Loucy (cell line): ENCODE data around the gene RNF40.

Experiments used
- H2AFZ ChIP-seq: fragments of 200-600 bp; sonication (generic); 2 replicates; pipeline ENCODE4 v1.6.0; 2016; ENCODE audit warnings: antibody characterized with exemption, mild to moderate bottlenecking, low read length, moderate library complexity
- H3F3A ChIP-seq: fragments of 200-600 bp; 2 replicates; pipeline ENCODE4 v1.6.0; 2016; ENCODE audit warnings: antibody characterized with exemption, low read depth, mild to moderate bottlenecking
- H3K27me3 ChIP-seq: fragments of 200-600 bp; sonication (generic); 2 replicates; pipeline ENCODE4 v1.6.1; 2014; ENCODE audit warnings: low read length, mild to moderate bottlenecking; ENCODE audit not compliant: insufficient read depth, poor library complexity, severe bottlenecking
- H3K36me3 ChIP-seq: fragments of 200-600 bp; sonication (generic); 2 replicates; pipeline ENCODE4 v1.6.1; 2016; ENCODE audit warnings: low read length; ENCODE audit not compliant: insufficient read depth
- H3K4me1 ChIP-seq: fragments of 200-600 bp; sonication (generic); 2 replicates; pipeline ENCODE4 v1.5.1; 2014; ENCODE audit warnings: low read length, mild to moderate bottlenecking; ENCODE audit not compliant: insufficient read depth, poor library complexity, severe bottlenecking
- H3K4me2 ChIP-seq: fragments of 200-600 bp; sonication (generic); 2 replicates; pipeline ENCODE4 v1.6.0; 2014; ENCODE audit warnings: antibody characterized with exemption, low read length, low read depth, mild to moderate bottlenecking; ENCODE audit not compliant: poor library complexity, severe bottlenecking
- H3K4me3 ChIP-seq: fragments of 200-600 bp; sonication (generic); 2 replicates; pipeline ENCODE4 v1.5.1; 2014; ENCODE audit warnings: low read length, mild to moderate bottlenecking, mixed read lengths; ENCODE audit not compliant: poor library complexity, severe bottlenecking
- H3K79me2 ChIP-seq: fragments of 200-600 bp; sonication (generic); 2 replicates; pipeline ENCODE4 v1.6.1; 2014; ENCODE audit warnings: low read length; ENCODE audit not compliant: insufficient read depth
- H3K9ac ChIP-seq: fragments of 200-600 bp; sonication (generic); 2 replicates; pipeline ENCODE4 v1.6.0; 2014; ENCODE audit warnings: mild to moderate bottlenecking, low read depth, low read length, moderate library complexity; ENCODE audit not compliant: poor library complexity, severe bottlenecking
- H3K9me2 ChIP-seq: fragments of 200-600 bp; sonication (generic); replicated peaks from 2 replicates; pipeline ENCODE4 v1.6.1; 2016; ENCODE audit warnings: low read depth, low read length, mixed read lengths
- H3K9me3 ChIP-seq: fragments of 200-600 bp; sonication (generic); 2 replicates; pipeline ENCODE4 v1.6.1; 2014; ENCODE audit warnings: mild to moderate bottlenecking, antibody characterized with exemption, low read length, low read depth; ENCODE audit not compliant: insufficient read depth
- H4K20me1 ChIP-seq: fragments of 200-600 bp; sonication (generic); 2 replicates; pipeline ENCODE4 v1.6.0; 2014; ENCODE audit warnings: antibody characterized with exemption, low read length, mild to moderate bottlenecking; ENCODE audit not compliant: insufficient read depth, poor library complexity, severe bottlenecking
- EZH2phosphoT487 ChIP-seq: fragments of 200-600 bp; IDR thresholded peaks from 2 replicates; pipeline ENCODE4 v1.6.1; 2018; ENCODE audit warnings: antibody characterized with exemption, mild to moderate bottlenecking, moderate library complexity, borderline replicate concordance
- TF ChIP-seq, protein P1 (sequence below): fragments of 200-600 bp; sonication (generic); conservative IDR thresholded peaks from 2 replicates; pipeline ENCODE4 v1.5.1; 2014; ENCODE audit warnings: mild to moderate bottlenecking, antibody characterized with exemption, low read length

RNF40 gene

DNA sequence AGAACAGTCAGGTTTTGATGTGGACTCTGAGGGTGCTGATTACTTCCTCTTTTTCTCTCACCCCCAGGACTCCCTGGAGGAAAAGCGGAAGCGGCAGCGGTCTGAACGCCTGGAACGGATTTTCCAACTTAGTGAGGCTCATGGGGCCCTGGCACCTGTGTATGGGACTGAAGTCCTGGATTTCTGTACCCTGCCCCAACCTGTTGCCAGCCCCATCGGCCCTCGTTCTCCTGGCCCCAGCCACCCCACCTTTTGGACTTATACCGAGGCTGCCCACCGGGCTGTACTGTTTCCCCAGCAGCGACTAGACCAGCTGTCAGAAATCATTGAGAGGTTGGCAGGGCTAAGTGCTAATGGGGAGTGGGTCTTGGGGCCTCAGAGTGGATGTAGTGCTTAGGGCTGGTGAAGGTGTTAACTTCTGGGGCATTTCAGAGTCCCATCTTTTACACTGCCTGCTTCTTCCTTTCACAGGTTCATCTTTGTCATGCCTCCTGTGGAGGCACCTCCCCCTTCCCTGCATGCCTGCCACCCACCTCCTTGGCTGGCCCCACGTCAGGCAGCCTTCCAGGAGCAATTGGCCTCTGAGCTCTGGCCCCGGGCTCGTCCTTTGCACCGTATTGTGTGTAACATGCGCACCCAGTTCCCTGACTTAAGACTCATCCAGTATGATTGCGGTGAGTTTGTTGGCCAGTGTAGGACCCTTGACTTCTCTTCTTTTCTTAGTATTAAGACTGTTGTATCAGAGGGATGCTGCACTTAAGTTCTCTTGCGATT lies 33.0 kb upstream of the RNF40 start:
- H3K9ac ChIP-seq: no peak overlapping the region
- H3K4me2 ChIP-seq: no peak overlapping the region
- H3K36me3 ChIP-seq: peaks cover 69% of the 10 kb centered on the region; the same call in 1 of the 2 replicates
- H4K20me1 ChIP-seq: no peaks in the 10 kb centered on the region
- H3K9me3 ChIP-seq: no peaks in the 10 kb centered on the region
- H3K4me1 ChIP-seq: no peaks in the 10 kb centered on the region
- no peak overlapping the region for H2AFZ ChIP-seq
- no peaks in the 10 kb centered on the region for H3K79me2 ChIP-seq
- TF ChIP-seq, protein P1, sequence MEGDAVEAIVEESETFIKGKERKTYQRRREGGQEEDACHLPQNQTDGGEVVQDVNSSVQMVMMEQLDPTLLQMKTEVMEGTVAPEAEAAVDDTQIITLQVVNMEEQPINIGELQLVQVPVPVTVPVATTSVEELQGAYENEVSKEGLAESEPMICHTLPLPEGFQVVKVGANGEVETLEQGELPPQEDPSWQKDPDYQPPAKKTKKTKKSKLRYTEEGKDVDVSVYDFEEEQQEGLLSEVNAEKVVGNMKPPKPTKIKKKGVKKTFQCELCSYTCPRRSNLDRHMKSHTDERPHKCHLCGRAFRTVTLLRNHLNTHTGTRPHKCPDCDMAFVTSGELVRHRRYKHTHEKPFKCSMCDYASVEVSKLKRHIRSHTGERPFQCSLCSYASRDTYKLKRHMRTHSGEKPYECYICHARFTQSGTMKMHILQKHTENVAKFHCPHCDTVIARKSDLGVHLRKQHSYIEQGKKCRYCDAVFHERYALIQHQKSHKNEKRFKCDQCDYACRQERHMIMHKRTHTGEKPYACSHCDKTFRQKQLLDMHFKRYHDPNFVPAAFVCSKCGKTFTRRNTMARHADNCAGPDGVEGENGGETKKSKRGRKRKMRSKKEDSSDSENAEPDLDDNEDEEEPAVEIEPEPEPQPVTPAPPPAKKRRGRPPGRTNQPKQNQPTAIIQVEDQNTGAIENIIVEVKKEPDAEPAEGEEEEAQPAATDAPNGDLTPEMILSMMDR: no peak
- TF ChIP-seq EZH2phosphoT487: no peak
- no peak overlapping the region for H3K4me3 ChIP-seq
- no peaks in the 10 kb centered on the region for H3F3A ChIP-seq
- no peaks in the 10 kb centered on the region for H3K9me2 ChIP-seq
- no peaks in the 10 kb centered on the region for H3K27me3 ChIP-seq

DNA sequence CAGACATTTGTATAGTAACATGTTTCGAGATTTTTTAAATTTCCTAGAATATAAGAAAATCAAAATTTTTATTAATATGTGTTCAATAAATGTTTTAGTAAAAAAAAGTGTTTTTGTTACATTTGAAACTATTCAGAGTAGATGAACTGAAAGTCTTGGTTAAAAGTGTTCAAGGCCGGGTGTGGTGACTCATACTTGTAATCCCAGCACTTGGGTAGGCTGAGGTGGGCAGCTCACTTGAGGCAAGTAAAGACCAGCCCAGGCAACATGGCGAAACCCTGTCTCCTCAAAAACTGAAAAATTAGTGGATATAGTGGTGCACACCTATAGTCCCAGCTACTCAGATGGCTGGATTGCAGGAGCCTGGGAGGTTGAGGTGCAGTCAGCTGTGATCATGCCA lies 30.7 kb upstream of the RNF40 start:
- no peaks in the 10 kb centered on the region for H3K79me2 ChIP-seq
- no peak overlapping the region for H2AFZ ChIP-seq
- H3K4me2 ChIP-seq: no peak overlapping the region

GRCh38 chr16:30736995-30737793 lies 24.9 kb upstream of the RNF40 start:
- TF ChIP-seq, protein P1: no peak
- no peak for TF ChIP-seq EZH2phosphoT487
- no peak overlapping the region for H3K9ac ChIP-seq
- H2AFZ ChIP-seq: no peak overlapping the region
- no peaks in the 10 kb centered on the region for H3K27me3 ChIP-seq
- H3K4me3 ChIP-seq: no peak overlapping the region
- peaks cover 56% of the 10 kb centered on the region; the same call in 1 of the 2 replicates for H3K36me3 ChIP-seq
- H4K20me1 ChIP-seq: no peaks in the 10 kb centered on the region
- H3K4me1 ChIP-seq: no peaks in the 10 kb centered on the region
- H3K9me3 ChIP-seq: no peaks in the 10 kb centered on the region
- H3F3A ChIP-seq: no peaks in the 10 kb centered on the region
- H3K79me2 ChIP-seq: no peaks in the 10 kb centered on the region
- no peak overlapping the region for H3K4me2 ChIP-seq
- no peaks in the 10 kb centered on the region for H3K9me2 ChIP-seq

More for the DNA sequence above, 30.7 kb upstream of the RNF40 start:
- TF ChIP-seq, protein P1: no peak
- no peak for TF ChIP-seq EZH2phosphoT487
- Histone ChIP-seq H4K20me1 (no peaks in the 10 kb centered on the region), H3F3A (no peaks in the 10 kb centered on the region), H3K9ac (no peak overlapping the region), H3K4me1 (no peaks in the 10 kb centered on the region), H3K36me3 (peaks cover 66% of the 10 kb centered on the region; the same call in 1 of the 2 replicates), H3K9me3 (no peaks in the 10 kb centered on the region), H3K9me2 (no peaks in the 10 kb centered on the region), H3K4me3 (no peak overlapping the region), H3K27me3 (no peaks in the 10 kb centered on the region)
